Measurements from ENCODE around the gene PCSK1.

The PCSK1 gene

GRCh38 chr5:96433066-96433447, at the start of gene PCSK1:
Gene PCSK1 (minus strand): TSS chr5:96433248. CDS start chr5:96433042, 206 bp downstream.
- no peak for DNase-seq

- DNase-seq: no peak
Measured at GRCh38 chr5:96481867-96482266, 48.8 kb upstream of the PCSK1 start.

GRCh38 chr5:96481009-96481786, 48.1 kb upstream of the PCSK1 start:
- DNase-seq: peak; percentile 56

GRCh38 chr5:96478983-96479382, 45.9 kb upstream of the PCSK1 start:
- no peak for DNase-seq

DNA sequence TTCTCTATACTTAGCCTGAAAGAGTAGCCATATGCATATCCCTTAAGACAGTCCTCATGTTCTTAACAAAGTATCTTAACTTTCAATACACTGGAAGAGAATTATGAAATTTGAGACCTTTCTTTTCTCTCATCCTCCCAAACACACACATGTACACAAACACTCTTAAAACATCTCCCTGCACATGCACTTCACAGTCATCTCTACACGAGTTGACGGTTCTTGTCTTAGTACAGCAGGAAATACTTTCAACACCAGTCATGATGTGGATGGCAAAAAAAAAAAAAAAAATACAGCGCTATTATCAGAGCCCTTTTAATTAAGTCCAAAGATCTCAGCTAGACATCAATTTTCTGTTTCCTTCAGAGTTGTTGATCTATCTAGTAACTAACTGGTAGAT, 43.6 kb upstream of the PCSK1 start:
- DNase-seq: peak; percentile 64

- DNase-seq: no peak
Measured at GRCh38 chr5:96474073-96474472, 41.0 kb upstream of the PCSK1 start.

DNA sequence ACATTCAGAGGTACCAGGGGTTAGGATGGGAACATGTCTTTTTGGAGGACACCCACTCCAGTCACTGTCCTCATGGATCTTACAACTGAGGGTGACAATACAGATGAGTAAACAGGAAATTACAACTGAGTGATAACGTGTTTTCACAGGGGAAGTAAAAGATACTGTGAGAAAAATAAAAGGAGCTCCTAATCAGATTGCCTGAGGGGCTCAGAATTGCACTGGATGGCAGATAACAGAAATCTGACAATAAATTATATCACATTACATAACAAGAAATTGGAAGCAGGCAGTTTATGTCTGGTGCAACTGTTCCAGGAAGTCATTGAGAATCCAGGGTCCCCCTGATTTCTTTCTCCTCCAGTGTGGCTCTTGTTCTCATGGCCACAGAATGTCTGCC, 40.1 kb upstream of the PCSK1 start:
- DNase-seq: no peak

- DNase-seq: no peak
Measured at GRCh38 chr5:96470785-96471184, 37.7 kb upstream of the PCSK1 start.

DNA sequence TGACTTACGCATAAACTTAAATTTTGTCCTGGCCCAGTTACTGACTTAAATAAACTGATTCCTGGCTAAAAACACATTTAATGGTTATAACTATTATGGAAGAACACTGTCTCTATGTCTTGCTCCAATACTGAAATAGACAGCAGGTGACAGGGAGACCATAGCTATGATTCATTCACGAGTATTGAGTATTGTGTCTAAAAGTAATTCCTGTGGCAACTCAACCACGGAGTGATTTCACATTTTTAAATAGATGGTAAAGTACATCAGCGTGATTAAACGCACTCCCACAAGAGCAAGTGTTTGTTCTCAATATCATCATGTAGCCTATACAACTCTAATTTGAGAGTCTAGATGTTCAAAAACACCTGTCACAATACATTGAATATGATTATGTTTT, 35.9 kb upstream of the PCSK1 start:
- DNase-seq: no peak

GRCh38 chr5:96463091-96463490, 30.0 kb upstream of the PCSK1 start:
- no peak for DNase-seq

DNA sequence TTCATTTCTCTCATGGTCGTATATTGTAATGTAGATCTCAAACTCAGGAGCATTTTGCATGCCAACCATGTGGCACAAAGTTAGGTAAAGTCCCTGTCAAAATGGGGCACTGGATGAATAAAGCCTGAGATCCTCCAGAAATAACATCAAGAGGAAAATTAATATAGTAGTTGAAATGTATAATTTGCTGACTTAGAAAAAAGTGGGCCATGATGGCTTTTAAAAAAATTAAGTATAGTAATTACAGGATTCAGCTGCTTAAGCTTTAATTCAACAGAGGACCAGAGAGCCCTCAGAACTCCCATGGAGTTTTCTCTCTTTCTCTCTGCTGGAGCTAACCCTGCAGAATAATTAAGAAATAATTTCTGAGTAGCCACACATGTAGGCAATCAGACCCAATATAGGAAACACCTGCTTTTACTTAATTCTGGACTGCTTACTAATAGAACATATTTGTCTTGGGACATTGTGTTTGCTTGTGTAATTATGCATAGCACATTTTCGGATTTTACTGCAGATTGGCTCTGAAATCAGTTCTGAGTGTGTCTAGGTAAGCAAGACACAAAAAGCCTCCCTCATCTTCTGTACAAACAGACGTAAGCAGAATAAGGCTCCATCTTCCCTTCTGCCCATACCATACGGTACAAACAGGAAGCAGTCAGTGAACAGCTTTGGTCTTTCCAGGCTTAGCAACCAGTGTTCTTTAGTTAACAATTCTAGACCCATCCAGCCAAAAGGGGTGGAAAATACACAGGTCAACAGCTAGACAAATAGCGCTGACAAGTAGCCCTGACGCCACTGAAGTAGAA, 26.5 kb upstream of the PCSK1 start:
- DNase-seq: no peak

DNA sequence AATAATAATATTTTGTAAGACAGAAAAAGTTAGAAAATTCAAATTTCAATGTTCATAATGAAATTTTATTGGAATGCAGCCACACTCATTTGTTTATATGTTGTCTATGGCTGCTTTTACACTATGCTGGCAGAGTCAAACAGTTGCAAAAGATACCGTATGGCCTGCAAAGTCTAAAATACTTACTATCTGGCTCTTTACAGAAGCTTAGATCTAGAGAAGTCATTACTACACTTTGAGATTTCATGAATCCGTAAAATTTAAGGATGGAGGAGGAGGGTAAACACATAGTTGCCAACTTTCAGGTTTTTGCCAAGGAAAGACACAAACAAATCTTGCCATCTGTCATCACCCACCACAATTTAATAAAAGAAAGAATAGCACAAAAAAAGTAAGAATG, 25.1 kb upstream of the PCSK1 start:
- no peak for DNase-seq

DNA sequence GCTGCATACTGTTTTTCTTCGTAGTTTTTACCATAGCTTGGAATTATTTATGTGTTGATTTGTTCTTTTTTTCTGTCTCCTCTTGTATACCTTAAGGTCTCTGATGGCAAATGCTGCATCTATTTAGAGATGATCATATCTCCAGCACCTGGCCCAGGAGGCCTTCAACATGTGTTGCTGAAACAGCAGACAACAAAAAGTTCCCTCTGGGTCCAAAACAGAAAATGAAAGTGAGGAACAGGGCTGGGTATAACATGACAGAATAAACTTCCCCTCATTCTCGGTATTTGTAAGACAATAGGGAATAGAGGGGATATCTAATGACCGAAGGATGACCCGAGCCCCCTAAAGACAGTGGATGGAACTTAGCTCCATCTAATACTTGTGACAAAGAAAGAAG, 22.7 kb upstream of the PCSK1 start:
- no peak for DNase-seq

DNA sequence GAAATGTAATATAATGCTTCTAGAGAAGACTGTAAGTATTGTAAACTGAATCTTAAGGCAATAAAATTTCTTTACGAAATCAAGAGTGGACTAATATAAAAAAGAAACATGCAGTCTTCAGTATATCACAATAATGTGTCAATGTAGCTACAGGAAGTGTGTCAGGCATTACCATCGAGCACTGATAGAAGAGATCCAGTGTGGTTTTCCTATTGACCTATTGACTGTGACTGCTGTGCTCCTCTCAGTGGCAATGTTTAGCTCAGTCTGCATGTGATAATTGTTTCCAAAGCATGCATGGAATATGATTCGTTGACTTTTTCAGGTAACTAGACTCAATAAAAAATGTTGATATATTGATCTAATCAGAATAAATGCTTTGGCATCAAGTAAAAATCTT, 20.3 kb upstream of the PCSK1 start:
- no peak for DNase-seq

GRCh38 chr5:96447949-96448348, 14.9 kb upstream of the PCSK1 start:
- DNase-seq: peak; percentile 47

GRCh38 chr5:96440185-96440538, 7.1 kb upstream of the PCSK1 start:
- DNase-seq: no peak

GRCh38 chr5:96439477-96440184, 6.6 kb upstream of the PCSK1 start:
- DNase-seq: no peak

GRCh38 chr5:96434201-96434645, 1.2 kb upstream of the PCSK1 start:
- DNase-seq: peak; percentile 73

GRCh38 chr5:96432216-96433065, 607 bp downstream of the PCSK1 start:
- peak; percentile 17 for DNase-seq

- DNase-seq: peak; percentile 82
Measured at GRCh38 chr5:96431376-96432187, 1.5 kb downstream of the PCSK1 start.

DNA sequence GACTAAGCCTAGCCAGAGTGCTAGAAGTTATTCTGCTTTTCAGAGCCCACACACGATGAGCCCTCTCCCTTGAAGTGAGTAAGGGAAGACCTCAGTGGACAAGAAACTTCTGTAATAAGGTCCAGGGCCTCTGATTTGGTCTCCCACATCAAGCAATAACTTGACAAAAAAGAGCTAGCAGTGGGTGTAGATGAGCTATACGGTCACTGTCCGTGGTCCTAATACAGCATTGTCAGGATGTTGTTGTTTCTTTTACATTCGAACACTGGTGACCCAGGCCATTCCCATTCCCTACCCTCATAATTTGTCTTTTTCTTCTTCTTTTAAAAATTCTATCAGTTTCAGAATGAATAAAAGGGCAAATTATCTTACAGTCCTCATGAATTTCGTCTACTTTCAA, 5.2 kb downstream of the PCSK1 start:
- DNase-seq: peak; percentile 14

DNA sequence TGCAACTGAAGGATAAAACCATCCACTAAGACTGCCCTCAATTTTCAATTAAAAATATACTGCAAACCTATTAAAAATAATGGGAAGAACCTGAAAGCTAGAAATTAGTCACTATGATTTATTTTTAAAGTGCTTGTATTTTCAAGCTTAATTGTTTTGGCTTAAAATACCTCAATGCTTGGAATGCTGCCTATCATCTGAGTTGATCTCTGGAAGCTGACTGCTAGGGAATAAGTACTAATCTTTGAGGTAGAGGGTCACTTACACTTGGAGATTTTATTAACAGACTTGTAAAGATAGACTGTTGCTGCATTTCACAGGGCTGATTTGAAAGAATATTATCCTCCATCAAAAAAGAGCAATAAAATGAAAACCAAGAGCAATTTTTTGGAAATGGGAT, 6.2 kb downstream of the PCSK1 start:
- DNase-seq: peak; percentile 18
